GM19463 (cell line): ENCODE data around the gene SCD.
"Not testable (repeated sequence)": the region's sequence is repeated elsewhere in the genome, so short reads cannot be mapped to it uniquely, and the experiment has no call there.

ENCODE experiments used
- ATAC-seq: cut with Tn5 transposase; IDR thresholded peaks from one replicate; pipeline ENCODE4 v1.9.1; 2021; ENCODE audit warnings: mild to moderate bottlenecking, moderate library complexity; ENCODE audit not compliant: unreplicated experiment

Gene SCD

GRCh38 chr10:100346765-100347567 is at the start of gene SCD:
TSS of gene SCD (plus strand) at chr10:100347233. CDS start at chr10:100347505, 272 bp downstream.
- peak; percentile 88 for ATAC-seq

GRCh38 chr10:100297242-100297641 is 49.8 kb upstream of the SCD start:
- ATAC-seq = no peak

DNA sequence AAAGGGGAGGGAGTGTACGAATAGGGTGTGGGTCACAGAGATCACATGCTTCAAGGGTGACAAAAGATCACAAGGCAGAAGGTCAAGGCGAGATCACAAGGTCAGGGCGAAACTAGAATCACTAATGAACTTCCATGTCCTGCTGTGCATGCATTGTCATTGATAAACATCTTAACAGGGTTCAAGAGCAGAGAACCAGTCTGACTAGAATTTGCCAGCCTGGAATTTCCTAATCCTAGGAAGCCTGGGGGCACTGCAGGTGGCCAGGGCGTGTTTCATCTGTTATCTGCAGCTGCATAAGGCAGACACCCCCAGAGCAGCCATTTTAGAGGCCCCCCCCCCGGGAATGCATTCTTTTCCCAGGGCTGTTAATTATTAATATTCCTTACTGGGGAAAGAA is 45.9 kb upstream of the SCD start:
- not testable (repeated sequence) for ATAC-seq

DNA sequence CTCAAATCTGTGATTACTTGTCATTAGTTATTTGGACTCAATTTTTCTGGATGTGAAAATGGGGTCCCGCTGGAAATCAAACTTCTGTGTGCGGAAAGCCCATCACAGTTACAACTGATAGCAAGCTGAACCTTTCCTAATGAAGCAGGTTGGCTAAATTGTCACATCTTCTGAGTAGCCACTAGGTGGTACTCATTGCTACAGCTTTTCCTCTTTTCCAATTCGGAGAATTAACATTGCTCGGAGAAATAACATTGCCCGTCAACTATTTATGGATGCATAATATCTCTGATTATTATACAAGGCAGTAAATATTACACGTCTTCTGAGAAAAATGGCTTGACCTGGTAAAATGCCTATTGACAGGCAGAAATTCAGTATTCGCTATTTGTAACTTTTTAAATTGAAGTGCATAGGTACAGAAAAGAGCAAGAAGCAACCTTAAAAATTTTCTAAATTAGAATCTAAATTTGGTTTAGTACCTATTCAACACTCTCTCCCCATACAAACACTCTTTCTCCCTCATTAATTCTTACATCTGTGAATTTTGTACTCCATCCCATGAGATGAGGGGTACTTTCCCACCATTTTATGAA is 43.2 kb upstream of the SCD start:
- no peak for ATAC-seq

DNA sequence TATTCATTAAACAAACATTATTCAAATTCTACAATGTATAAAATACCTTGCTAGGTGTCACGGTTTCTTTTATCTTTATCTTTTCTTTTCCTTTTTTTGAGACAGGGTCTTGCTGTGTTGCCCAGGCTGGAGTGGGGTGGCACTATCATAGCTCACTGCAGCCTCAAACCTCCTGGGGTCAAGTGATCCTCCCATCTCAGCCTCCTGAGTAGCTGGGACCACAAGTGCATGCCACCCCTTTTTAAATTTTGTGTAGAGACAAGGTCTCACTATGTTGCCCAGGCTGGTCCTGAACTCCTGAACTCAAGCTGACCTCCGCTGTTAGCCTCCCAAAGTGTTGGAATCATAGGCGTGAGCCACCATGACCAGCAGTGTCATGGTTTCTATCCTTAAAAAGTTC is 42.6 kb upstream of the SCD start:
- ATAC-seq = no peak

DNA sequence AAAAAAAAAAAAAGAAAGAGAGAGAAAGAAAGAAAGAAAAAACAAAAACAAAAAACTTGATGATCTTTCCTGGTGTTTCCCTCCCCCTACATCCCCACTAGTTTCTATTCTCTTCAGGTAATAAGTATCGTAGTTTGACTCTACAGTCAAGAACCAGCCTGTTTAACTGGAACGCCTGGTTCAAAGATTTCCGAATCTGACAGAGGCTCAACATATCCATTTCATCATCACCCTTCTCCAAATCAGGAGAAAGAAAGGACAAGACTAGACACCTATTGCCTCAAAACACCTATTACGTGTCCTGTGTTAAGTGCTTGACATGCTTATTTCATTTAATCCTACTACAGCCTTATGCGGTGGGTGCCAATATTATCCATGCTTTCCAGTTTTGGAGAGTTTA is 40.2 kb upstream of the SCD start:
- ATAC-seq = no peak

DNA sequence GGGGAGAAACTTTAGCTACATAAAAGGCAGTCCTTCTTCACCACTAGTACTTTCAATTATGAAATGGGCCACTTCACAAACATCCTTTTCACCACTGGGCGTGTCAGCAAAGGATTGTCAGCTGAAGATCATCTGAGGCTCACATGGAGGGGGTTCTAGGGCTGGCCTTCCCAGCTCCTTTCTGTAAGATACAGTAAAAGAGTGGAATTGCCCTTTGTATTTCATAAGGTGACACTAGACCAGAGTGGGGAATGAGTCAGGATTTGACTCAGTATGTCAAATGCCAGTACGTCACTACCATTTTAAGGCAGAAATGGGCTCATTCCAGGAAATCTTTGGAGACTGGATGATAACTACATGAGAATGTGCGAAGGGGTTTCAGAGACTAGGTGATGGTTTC is 39.3 kb upstream of the SCD start:
- ATAC-seq = no peak

DNA sequence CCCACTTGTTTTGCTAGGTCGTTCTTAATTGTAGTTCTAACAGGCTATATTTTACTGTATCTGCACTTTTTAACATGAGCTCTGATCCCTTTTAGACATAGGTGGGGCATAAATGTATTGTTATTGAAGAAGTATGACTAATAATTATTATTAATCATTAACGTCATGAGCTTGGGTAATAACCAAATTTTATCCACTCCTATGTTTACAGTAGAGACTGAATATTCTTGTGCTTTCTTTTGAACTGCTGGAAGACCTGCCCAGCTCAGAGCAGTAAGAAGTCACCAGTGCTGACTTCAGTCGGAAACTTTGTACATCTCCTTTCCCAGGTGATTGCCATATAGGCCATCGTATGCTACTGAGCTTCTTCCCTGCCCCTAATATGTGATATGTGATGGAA is 35.7 kb upstream of the SCD start:
- ATAC-seq = no peak

DNA sequence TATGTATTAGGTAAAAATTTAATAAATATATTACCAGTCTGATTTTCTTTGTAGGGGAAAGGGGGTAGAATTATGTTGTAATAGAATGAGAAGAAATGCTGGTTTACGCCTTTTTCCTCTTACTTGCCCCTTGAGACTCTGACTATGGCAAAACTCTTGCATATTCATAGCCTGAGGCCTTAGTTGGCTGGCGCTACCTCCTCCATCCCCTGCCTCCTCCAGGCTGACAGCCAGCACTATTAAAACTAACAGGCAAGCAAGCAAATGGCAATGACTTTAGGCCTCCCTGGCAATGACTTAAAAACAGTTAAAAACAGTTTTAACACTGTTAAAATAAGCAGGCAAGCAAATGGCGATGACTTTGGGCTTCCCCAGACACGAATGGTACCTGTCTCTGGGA is 31.4 kb upstream of the SCD start:
- no peak for ATAC-seq

DNA sequence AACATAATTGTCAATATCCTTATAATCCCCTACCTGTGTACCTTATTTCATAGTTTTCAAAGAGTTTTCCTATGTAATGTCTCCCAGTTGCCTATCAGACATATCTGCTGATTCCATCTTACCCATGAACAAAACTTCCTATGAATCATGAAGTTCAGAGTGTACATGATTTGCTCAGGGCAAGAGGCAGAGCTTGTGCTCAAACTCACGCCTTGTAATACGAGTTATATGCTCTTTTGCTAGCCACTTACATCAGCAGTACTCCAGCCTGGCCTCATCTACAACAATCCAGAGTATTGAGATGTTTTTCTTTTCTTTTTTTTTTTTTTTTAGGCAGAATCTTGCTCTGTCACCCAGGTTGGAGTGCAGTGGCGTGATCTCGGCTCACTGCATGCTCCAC is 28.8 kb upstream of the SCD start:
- no peak for ATAC-seq

DNA sequence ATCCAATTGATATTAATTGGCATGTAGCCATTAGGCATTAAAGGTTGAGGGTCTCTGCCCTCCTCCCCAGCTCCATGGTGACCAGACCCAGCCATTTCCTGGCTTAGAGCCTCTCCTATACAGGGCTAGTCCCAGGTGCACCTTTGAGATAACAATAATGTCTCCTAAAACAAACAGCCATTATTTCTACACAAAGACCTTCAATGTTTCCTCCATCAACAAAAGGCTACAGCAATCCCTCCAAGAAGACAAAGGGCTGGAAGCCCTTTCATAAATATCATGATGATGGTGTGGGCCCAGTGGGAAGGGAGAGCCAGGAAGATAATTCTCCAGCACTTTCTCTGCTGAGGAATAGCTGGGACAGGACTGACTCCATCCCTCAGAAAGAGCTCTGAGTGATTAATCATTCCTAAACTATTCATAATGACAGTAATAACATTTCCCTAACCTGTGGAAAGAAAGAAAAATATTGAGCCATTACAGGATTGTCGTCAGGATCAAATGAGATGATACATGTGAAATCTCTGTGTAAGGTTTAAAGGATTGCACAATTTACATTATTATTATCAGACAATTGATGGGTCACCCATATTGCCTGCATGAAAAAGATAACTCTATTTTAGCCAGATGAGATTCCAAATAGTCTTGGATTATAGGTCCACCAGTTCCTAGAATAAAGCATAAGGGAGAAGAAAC is 27.2 kb upstream of the SCD start:
- no peak for ATAC-seq

DNA sequence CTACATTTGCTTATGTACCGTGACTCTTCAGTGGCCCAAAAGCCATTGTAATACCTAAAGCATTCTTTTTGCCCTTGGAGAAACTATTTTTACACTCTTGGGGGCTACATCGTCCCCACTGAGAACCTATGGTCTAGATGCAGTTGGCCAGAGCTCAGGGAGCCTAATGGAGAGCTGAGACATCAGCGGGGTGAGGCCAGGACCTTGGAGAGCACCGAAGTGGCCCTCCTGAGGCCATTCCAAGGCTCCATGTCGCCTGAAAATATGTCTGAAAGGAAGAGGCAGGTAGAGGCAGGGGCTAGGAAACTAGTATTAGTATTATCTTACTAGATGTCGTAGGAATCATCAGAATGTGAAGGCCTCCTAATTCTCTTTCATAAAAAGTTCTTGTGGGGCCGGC is 21.9 kb upstream of the SCD start:
- no peak for ATAC-seq

DNA sequence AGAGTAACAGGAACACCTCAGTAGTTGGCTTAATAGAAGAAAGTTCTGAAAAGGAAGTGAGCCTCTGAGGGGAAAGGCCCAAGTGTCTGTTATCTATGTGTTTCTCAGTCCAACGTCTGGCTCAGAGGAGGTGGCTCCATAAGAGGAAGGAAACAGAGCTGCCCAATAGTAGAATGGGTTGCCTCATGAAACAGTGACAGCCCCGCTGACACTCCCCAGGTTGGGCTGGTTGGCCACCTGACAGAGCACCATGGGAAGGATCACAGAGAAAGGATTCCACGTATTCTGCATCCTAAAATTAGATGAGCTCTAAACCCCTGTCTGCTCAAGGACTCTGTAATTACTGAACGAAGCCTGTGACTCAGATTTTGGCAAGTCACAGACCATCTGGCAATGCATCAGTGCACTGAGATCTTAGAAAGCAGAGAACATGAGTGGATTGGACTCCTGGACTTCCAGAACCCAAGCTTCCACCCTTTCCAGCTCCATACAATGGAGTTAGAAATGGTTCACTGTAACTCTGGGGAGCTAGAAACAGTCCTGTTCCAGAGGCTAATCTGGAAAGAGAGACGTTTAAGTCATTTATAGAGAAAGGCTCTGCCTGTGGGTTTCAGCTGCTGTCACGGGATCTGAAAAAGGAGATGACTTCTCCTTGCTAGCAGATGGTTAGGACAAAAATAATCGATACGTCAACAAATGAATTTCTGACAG is 19.9 kb upstream of the SCD start:
- ATAC-seq = peak; percentile 97

DNA sequence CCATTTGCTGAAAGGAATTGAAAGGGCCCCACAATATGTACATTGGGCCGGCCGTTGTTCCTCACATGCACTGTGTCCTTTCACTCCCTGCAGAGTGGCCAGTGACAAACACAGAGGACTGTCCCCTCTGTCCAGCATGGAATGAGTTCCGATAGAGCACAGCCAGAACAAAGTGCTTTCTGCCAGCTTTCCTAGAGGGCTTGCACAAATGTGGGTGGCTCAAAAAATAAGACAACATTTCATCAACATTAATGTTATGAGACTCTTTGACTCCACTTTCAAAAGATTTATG is 19.4 kb upstream of the SCD start:
- no peak for ATAC-seq

- no peak for ATAC-seq
Observed at GRCh38 chr10:100328198-100328597, 18.8 kb upstream of the SCD start.

DNA sequence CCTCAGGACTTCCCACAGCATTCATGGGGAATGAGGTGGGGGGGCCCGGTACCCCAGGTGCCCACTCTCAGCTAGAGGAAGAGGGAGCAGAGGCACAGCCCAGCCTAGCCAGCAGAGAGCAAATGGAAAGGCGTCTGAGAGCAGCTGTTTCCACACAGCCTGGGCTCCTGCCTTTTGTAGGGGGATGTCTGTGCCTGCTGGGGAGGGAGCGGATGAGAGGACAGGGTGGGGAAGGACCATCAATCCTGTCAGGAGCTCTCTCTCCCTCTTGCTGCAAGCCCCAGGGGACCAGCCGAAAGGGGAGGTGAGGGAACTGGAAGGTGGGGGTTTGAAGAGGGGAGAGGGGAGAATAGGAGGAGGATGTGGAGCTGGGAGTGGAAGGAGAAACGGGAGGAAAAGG is 17.0 kb upstream of the SCD start, which contains the start of gene PKD2L1:
Gene PKD2L1, minus strand, starts transcription at position 150 of the 400 bp plus-strand sequence. Its CDS starts 125 bp downstream, at position 25.
- no peak for ATAC-seq

DNA sequence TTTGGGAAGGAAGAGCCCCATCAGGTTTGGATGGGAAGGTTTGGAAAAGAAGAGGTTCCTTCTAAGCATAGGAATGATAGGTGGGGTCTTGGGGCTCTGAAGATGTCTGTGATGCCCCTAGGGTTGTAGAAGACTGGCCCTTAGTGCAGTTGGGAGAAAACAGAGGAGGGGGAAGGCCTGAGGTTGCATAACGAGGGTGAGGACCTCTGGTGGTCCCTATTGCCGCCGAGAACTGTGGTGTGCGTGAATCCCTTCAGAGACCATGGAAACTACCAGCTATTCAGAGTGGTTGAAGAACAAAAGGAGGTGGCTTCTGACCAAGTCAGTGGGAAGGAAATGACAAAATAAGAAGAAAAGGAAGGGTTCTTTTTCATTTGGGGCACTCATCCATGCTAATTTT is 13.9 kb upstream of the SCD start:
- no peak for ATAC-seq

- ATAC-seq = no peak
Observed at GRCh38 chr10:100333661-100334440, 13.2 kb upstream of the SCD start.

DNA sequence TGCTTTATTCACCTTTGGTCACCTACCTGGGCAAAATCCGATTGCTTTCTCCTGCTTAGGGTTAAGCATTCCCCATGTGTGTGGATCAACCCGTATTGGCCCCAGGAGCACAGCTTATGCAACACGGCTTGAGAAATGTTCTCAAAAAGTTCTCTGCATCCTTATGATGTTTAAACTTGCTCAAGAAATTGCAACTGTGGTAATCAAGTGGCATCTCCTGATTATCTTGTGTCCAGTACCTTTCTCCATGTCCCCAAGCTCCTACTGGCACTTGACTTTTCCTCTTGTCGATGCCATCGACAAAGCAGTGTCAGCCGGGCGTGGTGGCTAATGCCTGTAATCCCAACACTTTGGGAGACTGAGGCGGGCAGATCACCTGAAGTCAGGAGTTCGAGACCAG is 12.3 kb upstream of the SCD start:
- ATAC-seq = no peak

- no peak for ATAC-seq
Observed at GRCh38 chr10:100338434-100339036, 8.5 kb upstream of the SCD start.
